GM12878 (cell line): ENCODE data around the gene TRDMT1. TPM values are rescaled to one million over a fixed set of nuclear protein-coding genes. Genes with fewer than 3 reads are reported as not detected.

Experiments
- ATAC-seq: fragments of 200-7000 bp; cut with Tn5 transposase; 3 replicates; pipeline ENCODE4 v1.9.1; 2020; ENCODE audit warnings: mild to moderate bottlenecking, moderate library complexity
- BruUV-seq: library from RNA; stranded (reverse); fragments of 400-500 nt; replicated peaks from 2 replicates; lab custom pipeline; 2021; lab: Mats Ljungman, UMichigan
- CTCF ChIA-PET: fragments of 300-600 bp; sonication (Branson Sonifier 250); formaldehyde crosslinking; extraction: SDS; loops from one replicate; lab custom pipeline; 2021; ENCODE audit warnings: inconsistent platforms; lab: Yijun Ruan, JAX
- POLR2A ChIA-PET: fragments of 350-600 bp; formaldehyde crosslinking; extraction: SDS; loops from one replicate; lab custom pipeline; 2021; ENCODE audit warnings: inconsistent platforms; lab: Charles Lee
- RAD21 ChIA-PET: fragments of 300-600 bp; sonication (Branson Sonifier 250); formaldehyde crosslinking; loops from one replicate; lab custom pipeline; 2023; ENCODE audit warnings: antibody characterized with exemption; ENCODE audit not compliant: unreplicated experiment; lab: Charles Lee
- SMC1A ChIA-PET: fragments of 300-600 bp; sonication (Branson Sonifier 250); formaldehyde crosslinking; loops from one replicate; lab custom pipeline; 2023; ENCODE audit not compliant: unreplicated experiment, uncharacterized antibody; lab: Charles Lee
- DNase-seq: peaks from one replicate; pipeline ENCODE4 v3.0.0-alpha.2; 2011; ENCODE audit warnings: low read depth, low spot score
- FAIRE-seq: peaks from 3 replicates; lab custom pipeline; 2011; peaks lifted over from hg19 to GRCh38; lab: Jason Lieb, UNC
- H2AFZ ChIP-seq: 2 replicates; pipeline ENCODE4 v1.6.0; 2011; ENCODE audit warnings: low read depth, low read length, control low read depth; ENCODE audit not compliant: control insufficient read depth
- H3K27ac ChIP-seq: 2 replicates; pipeline ENCODE4 v1.5.1; 2011; ENCODE audit warnings: control low read depth; ENCODE audit not compliant: control insufficient read depth, insufficient read depth
- H3K27me3 ChIP-seq, 2 experiments: replicated peaks in 1 of 2; 2 replicates each; pipeline versions ENCODE4 v1.6.0 to v1.6.1; 2011; ENCODE audit warnings: low read length in 1 of 2; ENCODE audit not compliant: control insufficient read depth in 2 of 2, insufficient read depth in 2 of 2
- H3K36me3 ChIP-seq, 2 experiments: 2 replicates each; pipeline ENCODE4 v1.5.1; 2011; ENCODE audit warnings: low read length in 1 of 2; ENCODE audit not compliant: control insufficient read depth in 2 of 2, insufficient read depth in 2 of 2
- H3K4me1 ChIP-seq: 2 replicates; pipeline ENCODE4 v1.6.1; 2011; ENCODE audit warnings: mild to moderate bottlenecking, low read length, moderate library complexity, mixed read lengths; ENCODE audit not compliant: control insufficient read depth, insufficient read depth
- H3K4me2 ChIP-seq: 2 replicates; pipeline ENCODE4 v1.6.0; 2011; ENCODE audit warnings: control low read depth; ENCODE audit not compliant: control insufficient read depth, insufficient read depth
- H3K4me3 ChIP-seq: fragments of 200-600 bp; sonication (generic); 2 replicates; pipeline ENCODE4 v1.5.1; 2016
- H3K79me2 ChIP-seq: 2 replicates; pipeline ENCODE4 v1.6.0; 2011; ENCODE audit warnings: low read length; ENCODE audit not compliant: control insufficient read depth, insufficient read depth
- H3K9ac ChIP-seq: 2 replicates; pipeline ENCODE4 v1.8.0; 2011; ENCODE audit warnings: low read length, control low read depth, mixed read lengths; ENCODE audit not compliant: control insufficient read depth, insufficient read depth
- H3K9me3 ChIP-seq: replicated peaks from 3 replicates; pipeline ENCODE4 v1.5.1; 2011; ENCODE audit warnings: mild to moderate bottlenecking, low read length; ENCODE audit not compliant: control insufficient read depth, insufficient read depth
- H4K20me1 ChIP-seq: 2 replicates; pipeline ENCODE4 v1.6.0; 2011; ENCODE audit not compliant: control insufficient read depth, insufficient read depth
- CREB1 ChIP-seq: IDR thresholded peaks from 2 replicates; pipeline ENCODE4 v1.6.1; 2012; ENCODE audit warnings: low read depth, mild to moderate bottlenecking, inconsistent platforms
- HCFC1 ChIP-seq: fragments of 150-350 bp; IDR thresholded peaks from 2 replicates; pipeline ENCODE4 v1.6.1; 2014; ENCODE audit warnings: low read length
- NFYB ChIP-seq: IDR thresholded peaks from 2 replicates; pipeline ENCODE4 v1.6.1; 2011; ENCODE audit warnings: low read depth, mild to moderate bottlenecking, low read length, improper control_type of control experiment, moderate library complexity; ENCODE audit not compliant: insufficient read depth
- RFX5 ChIP-seq: IDR thresholded peaks from 2 replicates; pipeline ENCODE4 v1.6.1; 2011; ENCODE audit warnings: low read depth, low read length, improper control_type of control experiment
- WGBS: methylation state at CpG from one replicate; pipeline ENCODE4 v1.1.6; 2016; ENCODE audit warnings: low lambda C conversion rate; ENCODE audit not compliant: insufficient replicate concordance, insufficient coverage; ENCODE audit errors: missing lambda C conversion rate; 5-methylcytosine and 5-hydroxymethylcytosine counted together
- in situ Hi-C: fragments of 300-500 bp; cut with MboI; formaldehyde crosslinking; loops from 9 replicates; pipeline ENCODE4 v1.14.3; 2018; ENCODE audit warnings: mixed read lengths
- intact Hi-C: fragments of 100-400 bp; cut with micrococcal nuclease; formaldehyde crosslinking; loops from one replicate; pipeline ENCODE4 v1.14.2; 2022; ENCODE audit not compliant: unreplicated experiment
- polyA plus RNA-seq, 11 experiments: library from polyadenylated mRNA; depleted of rRNA in 4 of 11; unstranded in 6 of 11; stranded (reverse) in 5 of 11; fragments of >200 nt; fragmentation: Nextera tagmentation in 4 of 11; fragmentation: Illumina TruSeq in 1 of 11; extraction: Ambion mirVana in 4 of 11; extraction: Trizol in 1 of 11; gene quantifications; 1 replicate in 1 of 11; 2 replicates in 10 of 11; pipeline versions ENCODE4 v1.2.1 to v1.2.3, GENCODE V29; 2011 to 2016; ENCODE audit warnings: inconsistent platforms in 2 of 11, missing spikeins in 2 of 11, low read depth in 1 of 11
- total RNA-seq, 4 experiments: library from RNA; depleted of rRNA in 3 of 4; stranded (reverse); fragments of >200 nt in 3 of 4; fragmentation: Illumina TruSeq in 1 of 4; extraction: Trizol in 1 of 4; gene quantifications; 2 replicates each; pipeline versions ENCODE4 v1.2.1 to v1.2.3, GENCODE V29; 2013 to 2021
- TF ChIP-seq, protein P1 (sequence below): fragments of 450-650 bp; IDR thresholded peaks from 2 replicates; pipeline ENCODE4 v1.6.1; 2017; ENCODE audit warnings: antibody characterized with exemption, mild to moderate bottlenecking, moderate library complexity
- TF ChIP-seq, protein P2 (sequence below): IDR thresholded peaks from 2 replicates; pipeline ENCODE4 v1.6.1; 2011; ENCODE audit warnings: low read depth, low read length, improper control_type of control experiment, borderline replicate concordance
- TF ChIP-seq, protein P3 (sequence below): fragments of 450-650 bp; IDR thresholded peaks from 2 replicates; pipeline ENCODE4 v1.6.1; 2016; ENCODE audit warnings: mild to moderate bottlenecking, moderate library complexity, borderline replicate concordance

TRDMT1 gene
- total and polyA plus RNA-seq, 10 of the 15 experiments (the other 5 are each of a cell fraction or from before 2014, with no cell fraction given) = 2.3 to 9.7 (median 4.6) TPM

DNA sequence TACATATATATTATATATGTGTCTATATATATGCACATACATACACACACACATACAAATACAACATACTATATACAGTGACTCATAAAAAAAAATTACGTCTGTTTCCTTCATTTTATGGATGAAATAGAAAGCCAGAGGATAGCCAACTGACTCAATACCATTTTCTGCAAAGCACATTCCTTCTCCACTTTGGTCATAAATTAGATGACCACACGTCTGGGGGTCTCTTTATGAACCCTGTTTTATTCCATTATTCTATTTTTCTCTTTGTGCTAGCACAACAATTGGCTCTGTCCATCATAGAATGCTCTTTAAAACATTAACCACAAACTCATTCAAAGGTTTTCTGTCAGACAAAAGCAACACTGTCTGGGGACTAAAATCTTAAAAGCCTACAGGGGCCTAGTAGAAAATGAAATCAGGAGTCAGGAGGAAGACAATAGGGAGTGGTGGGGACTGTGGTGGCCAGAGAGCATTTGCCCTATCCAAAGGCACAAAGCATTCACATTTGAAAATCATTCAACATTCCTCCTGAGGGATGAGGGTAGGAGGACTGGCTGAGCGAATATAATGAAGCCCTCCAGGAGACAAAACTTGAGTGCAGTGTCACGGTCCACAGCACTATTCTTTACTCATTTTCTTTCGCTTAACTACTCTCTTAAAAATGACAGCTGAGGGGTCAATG is 76.1 kb downstream of the TRDMT1 start:
- Histone ChIP-seq H4K20me1 (no peaks in the 10 kb centered on the region), H3K79me2 (no peaks in the 10 kb centered on the region), H3K4me1 (no peaks in the 10 kb centered on the region), H3K36me3 (no peaks in the 10 kb centered on the region), H3K27ac (no peak overlapping the region), H2AFZ (no peak overlapping the region), H3K27me3 (no peaks in the 10 kb centered on the region), H3K4me2 (no peak overlapping the region), H3K9ac (no peak overlapping the region), H3K4me3 (no peak overlapping the region), H3K9me3 (no peaks in the 10 kb centered on the region)
- FAIRE-seq (no peak), DNase-seq (no peak), ATAC-seq (no peak)
- ChIA-PET POLR2A (no interaction called here), CTCF (no interaction called here), SMC1A (no interaction called here), RAD21 (no interaction called here)
- no peak for TF ChIP-seq CREB1
- TF ChIP-seq, protein P1, sequence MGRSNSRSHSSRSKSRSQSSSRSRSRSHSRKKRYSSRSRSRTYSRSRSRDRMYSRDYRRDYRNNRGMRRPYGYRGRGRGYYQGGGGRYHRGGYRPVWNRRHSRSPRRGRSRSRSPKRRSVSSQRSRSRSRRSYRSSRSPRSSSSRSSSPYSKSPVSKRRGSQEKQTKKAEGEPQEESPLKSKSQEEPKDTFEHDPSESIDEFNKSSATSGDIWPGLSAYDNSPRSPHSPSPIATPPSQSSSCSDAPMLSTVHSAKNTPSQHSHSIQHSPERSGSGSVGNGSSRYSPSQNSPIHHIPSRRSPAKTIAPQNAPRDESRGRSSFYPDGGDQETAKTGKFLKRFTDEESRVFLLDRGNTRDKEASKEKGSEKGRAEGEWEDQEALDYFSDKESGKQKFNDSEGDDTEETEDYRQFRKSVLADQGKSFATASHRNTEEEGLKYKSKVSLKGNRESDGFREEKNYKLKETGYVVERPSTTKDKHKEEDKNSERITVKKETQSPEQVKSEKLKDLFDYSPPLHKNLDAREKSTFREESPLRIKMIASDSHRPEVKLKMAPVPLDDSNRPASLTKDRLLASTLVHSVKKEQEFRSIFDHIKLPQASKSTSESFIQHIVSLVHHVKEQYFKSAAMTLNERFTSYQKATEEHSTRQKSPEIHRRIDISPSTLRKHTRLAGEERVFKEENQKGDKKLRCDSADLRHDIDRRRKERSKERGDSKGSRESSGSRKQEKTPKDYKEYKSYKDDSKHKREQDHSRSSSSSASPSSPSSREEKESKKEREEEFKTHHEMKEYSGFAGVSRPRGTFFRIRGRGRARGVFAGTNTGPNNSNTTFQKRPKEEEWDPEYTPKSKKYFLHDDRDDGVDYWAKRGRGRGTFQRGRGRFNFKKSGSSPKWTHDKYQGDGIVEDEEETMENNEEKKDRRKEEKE = no peak
- TF ChIP-seq HCFC1 = no peak
- no peak for TF ChIP-seq RFX5
- TF ChIP-seq, protein P2, sequence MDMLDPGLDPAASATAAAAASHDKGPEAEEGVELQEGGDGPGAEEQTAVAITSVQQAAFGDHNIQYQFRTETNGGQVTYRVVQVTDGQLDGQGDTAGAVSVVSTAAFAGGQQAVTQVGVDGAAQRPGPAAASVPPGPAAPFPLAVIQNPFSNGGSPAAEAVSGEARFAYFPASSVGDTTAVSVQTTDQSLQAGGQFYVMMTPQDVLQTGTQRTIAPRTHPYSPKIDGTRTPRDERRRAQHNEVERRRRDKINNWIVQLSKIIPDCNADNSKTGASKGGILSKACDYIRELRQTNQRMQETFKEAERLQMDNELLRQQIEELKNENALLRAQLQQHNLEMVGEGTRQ = no peak
- no peak for TF ChIP-seq NFYB
- TF ChIP-seq, protein P3, sequence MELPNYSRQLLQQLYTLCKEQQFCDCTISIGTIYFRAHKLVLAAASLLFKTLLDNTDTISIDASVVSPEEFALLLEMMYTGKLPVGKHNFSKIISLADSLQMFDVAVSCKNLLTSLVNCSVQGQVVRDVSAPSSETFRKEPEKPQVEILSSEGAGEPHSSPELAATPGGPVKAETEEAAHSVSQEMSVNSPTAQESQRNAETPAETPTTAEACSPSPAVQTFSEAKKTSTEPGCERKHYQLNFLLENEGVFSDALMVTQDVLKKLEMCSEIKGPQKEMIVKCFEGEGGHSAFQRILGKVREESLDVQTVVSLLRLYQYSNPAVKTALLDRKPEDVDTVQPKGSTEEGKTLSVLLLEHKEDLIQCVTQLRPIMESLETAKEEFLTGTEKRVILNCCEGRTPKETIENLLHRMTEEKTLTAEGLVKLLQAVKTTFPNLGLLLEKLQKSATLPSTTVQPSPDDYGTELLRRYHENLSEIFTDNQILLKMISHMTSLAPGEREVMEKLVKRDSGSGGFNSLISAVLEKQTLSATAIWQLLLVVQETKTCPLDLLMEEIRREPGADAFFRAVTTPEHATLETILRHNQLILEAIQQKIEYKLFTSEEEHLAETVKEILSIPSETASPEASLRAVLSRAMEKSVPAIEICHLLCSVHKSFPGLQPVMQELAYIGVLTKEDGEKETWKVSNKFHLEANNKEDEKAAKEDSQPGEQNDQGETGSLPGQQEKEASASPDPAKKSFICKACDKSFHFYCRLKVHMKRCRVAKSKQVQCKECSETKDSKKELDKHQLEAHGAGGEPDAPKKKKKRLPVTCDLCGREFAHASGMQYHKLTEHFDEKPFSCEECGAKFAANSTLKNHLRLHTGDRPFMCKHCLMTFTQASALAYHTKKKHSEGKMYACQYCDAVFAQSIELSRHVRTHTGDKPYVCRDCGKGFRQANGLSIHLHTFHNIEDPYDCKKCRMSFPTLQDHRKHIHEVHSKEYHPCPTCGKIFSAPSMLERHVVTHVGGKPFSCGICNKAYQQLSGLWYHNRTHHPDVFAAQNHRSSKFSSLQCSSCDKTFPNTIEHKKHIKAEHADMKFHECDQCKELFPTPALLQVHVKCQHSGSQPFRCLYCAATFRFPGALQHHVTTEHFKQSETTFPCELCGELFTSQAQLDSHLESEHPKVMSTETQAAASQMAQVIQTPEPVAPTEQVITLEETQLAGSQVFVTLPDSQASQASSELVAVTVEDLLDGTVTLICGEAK = no peak
- WGBS = 32% methylated on average over 5 of the region's 5 CpGs
- no TSS peak for BruUV-seq
- intact Hi-C loops = loop anchor here (10.0 kb wide), 1 partner anchor 129 kb away; no protein-coding TSS in a partner anchor
- in situ Hi-C loops = no loop called here
